Cardiac fibroblast (primary cell): ENCODE results near the gene CRMP1.

ENCODE experiments used
- DNase-seq, 2 donors: peaks; one replicate each; pipeline versions ENCODE4 v3.0.0 to v3.0.0-alpha.2; 2010; ENCODE audit warnings: low read depth in 2 of 2
- H3K4me3 ChIP-seq, 2 donors: replicated peaks in 1 of 2; 1 replicate in 1 of 2; 2 replicates in 1 of 2; pipeline ENCODE4 v1.5.1; 2011; ENCODE audit warnings: low read depth in 2 of 2, low read length in 2 of 2, mild to moderate bottlenecking in 2 of 2, moderate library complexity in 1 of 2
- CTCF ChIP-seq: IDR thresholded peaks from one replicate; pipeline ENCODE4 v1.5.1; 2011; ENCODE audit warnings: low read depth, mild to moderate bottlenecking, low read length, inconsistent platforms

The CRMP1 gene

GRCh38 chr4:5791654-5792053 lies 101.2 kb downstream of the CRMP1 start:
- H3K4me3 ChIP-seq, result no peak overlapping the region
- TF ChIP-seq CTCF, result no peak
- no peak for DNase-seq

GRCh38 chr4:5790546-5790857 lies 102.4 kb downstream of the CRMP1 start:
- no peak overlapping the region for H3K4me3 ChIP-seq
- no peak for DNase-seq
- no peak for TF ChIP-seq CTCF

GRCh38 chr4:5789141-5789540 lies 103.7 kb downstream of the CRMP1 start:
- DNase-seq, result no peak
- no peak for TF ChIP-seq CTCF
- no peak overlapping the region for H3K4me3 ChIP-seq

GRCh38 chr4:5788144-5788543 lies 104.7 kb downstream of the CRMP1 start:
- DNase-seq, result no peak
- H3K4me3 ChIP-seq, result no peak overlapping the region
- TF ChIP-seq CTCF, result no peak

GRCh38 chr4:5787311-5787710 lies 105.6 kb downstream of the CRMP1 start:
- no peak overlapping the region for H3K4me3 ChIP-seq
- DNase-seq, result no peak
- no peak for TF ChIP-seq CTCF

- peak; percentile 69 to 96 for DNase-seq
- H3K4me3 ChIP-seq, result no peak overlapping the region
- TF ChIP-seq CTCF, result no peak
Measured at GRCh38 chr4:5785806-5786680, 106.8 kb downstream of the CRMP1 start.
